H1 (cell line): ENCODE measurements around the gene FOXC1. TPM values are rescaled to one million over a fixed set of nuclear protein-coding genes. Genes with fewer than 3 reads are reported as not detected.
A peak's percentile ranks its signal among the peaks of the same experiment; 100 is the strongest.

Experiments
- CTCF ChIA-PET: fragments of 300-600 bp; sonication (Branson Sonifier 250); formaldehyde crosslinking; loops from one replicate; lab custom pipeline; 2021; ENCODE audit not compliant: partially characterized antibody; lab: Charles Lee
- POLR2A ChIA-PET: fragments of 300-600 bp; sonication (Branson Sonifier 250); formaldehyde crosslinking; loops from one replicate; lab custom pipeline; 2021; ENCODE audit warnings: inconsistent platforms; ENCODE audit not compliant: partially characterized antibody; lab: Charles Lee
- DNase-seq, 2 experiments: peaks; one replicate each; pipeline versions ENCODE4 v3.0.0 to v3.0.0-alpha.2; 2010 to 2022; ENCODE audit warnings: low spot score in 2 of 2, low read depth in 1 of 2, mixed read lengths in 1 of 2
- FAIRE-seq: peaks from 2 replicates; lab custom pipeline; 2011; peaks lifted over from hg19 to GRCh38; lab: Jason Lieb, UNC
- H2AFZ ChIP-seq: 2 replicates; pipeline ENCODE4 v1.8.1; 2012; ENCODE audit warnings: low read length, inconsistent platforms
- H2AK5ac ChIP-seq: 2 replicates; pipeline ENCODE4 v1.6.1; 2013; ENCODE audit warnings: low read depth, low read length
- H2BK120ac ChIP-seq: replicated peaks from 2 replicates; pipeline ENCODE3; 2013; ENCODE audit warnings: low read depth, low read length, inconsistent platforms
- H2BK12ac ChIP-seq: 2 replicates; pipeline ENCODE4 v1.6.1; 2013; ENCODE audit warnings: low read depth, low read length
- H2BK15ac ChIP-seq: 2 replicates; pipeline ENCODE4 v1.6.1; 2013; ENCODE audit warnings: low read length
- H2BK20ac ChIP-seq: 2 replicates; pipeline ENCODE4 v1.6.1; 2013; ENCODE audit warnings: low read length
- H2BK5ac ChIP-seq: 2 replicates; pipeline ENCODE4 v1.6.1; 2013; ENCODE audit warnings: low read depth, low read length
- H3K14ac ChIP-seq: 2 replicates; pipeline ENCODE4 v1.6.1; 2013; ENCODE audit warnings: inconsistent platforms; ENCODE audit not compliant: insufficient read length
- H3K18ac ChIP-seq: 2 replicates; pipeline ENCODE4 v1.6.1; 2013; ENCODE audit warnings: low read length; ENCODE audit errors: extremely low read depth
- H3K23ac ChIP-seq: 2 replicates; pipeline ENCODE4 v1.6.1; 2013; ENCODE audit warnings: inconsistent platforms; ENCODE audit not compliant: insufficient read length
- H3K23me2 ChIP-seq: 2 replicates; pipeline ENCODE4 v1.6.1; 2013; ENCODE audit warnings: low read depth, low read length
- H3K27ac ChIP-seq: 2 replicates; pipeline ENCODE4 v1.6.1; 2011; ENCODE audit warnings: low read depth, low read length, inconsistent platforms
- H3K27me3 ChIP-seq, 4 experiments: replicated peaks in 1 of 4; 1 replicate in 1 of 4; 2 replicates in 3 of 4; pipeline versions ENCODE4 v1.6.1 to v1.8.1; 2011 to 2013; ENCODE audit warnings: low read length in 3 of 4, mild to moderate bottlenecking in 3 of 4, inconsistent platforms in 2 of 4, mixed read lengths in 2 of 4, moderate library complexity in 1 of 4; ENCODE audit not compliant: control insufficient read depth in 3 of 4, insufficient read depth in 3 of 4; ENCODE audit errors: extremely low read depth in 1 of 4
- H3K36me3 ChIP-seq, 4 experiments: 2 replicates each; pipeline versions ENCODE4 v1.6.1 to v1.8.1; 2011 to 2013; ENCODE audit warnings: mild to moderate bottlenecking in 4 of 4, low read length in 3 of 4, moderate library complexity in 2 of 4, control low read depth in 1 of 4, inconsistent platforms in 1 of 4; ENCODE audit not compliant: insufficient read depth in 4 of 4, control insufficient read depth in 2 of 4
- H3K4ac ChIP-seq: replicated peaks from 2 replicates; pipeline ENCODE3; 2013; ENCODE audit warnings: low read length, low read depth, mixed read lengths, inconsistent platforms; ENCODE audit not compliant: insufficient read length
- H3K4me1 ChIP-seq, 4 experiments: replicated peaks in 1 of 4; 1 replicate in 1 of 4; 2 replicates in 3 of 4; pipeline versions ENCODE4 v1.6.1 to v1.8.1; 2011 to 2013; ENCODE audit warnings: low read length in 3 of 4, inconsistent platforms in 2 of 4, mixed read lengths in 1 of 4; ENCODE audit not compliant: insufficient read depth in 4 of 4, control insufficient read depth in 3 of 4
- H3K4me2 ChIP-seq, 2 experiments: 2 replicates each; pipeline versions ENCODE4 v1.6.1 to v1.8.1; 2011 to 2013; ENCODE audit warnings: low read depth in 2 of 2, low read length in 2 of 2, control low read depth in 1 of 2, inconsistent platforms in 1 of 2, mild to moderate bottlenecking in 1 of 2; ENCODE audit not compliant: insufficient read depth in 1 of 2
- H3K4me3 ChIP-seq, 4 experiments: fragments of 200-600, 300-600 bp in 1 of 4; sonication (generic), shearing (Covaris generic), sonication (Bioruptor Twin) in 1 of 4; 2 replicates each; pipeline versions ENCODE4 v1.5.1 to v1.8.1; 2011 to 2016; ENCODE audit warnings: low read length in 4 of 4, low read depth in 3 of 4, control low read depth in 2 of 4, inconsistent platforms in 2 of 4, mild to moderate bottlenecking in 2 of 4, mixed read lengths in 1 of 4, moderate library complexity in 1 of 4; ENCODE audit not compliant: insufficient read depth in 2 of 4; ENCODE audit errors: extremely low read depth in 1 of 4
- H3K56ac ChIP-seq: replicated peaks from 2 replicates; pipeline ENCODE3; 2013; ENCODE audit warnings: low read depth, mild to moderate bottlenecking, mixed read lengths, low read length, inconsistent platforms; ENCODE audit not compliant: insufficient read length
- H3K79me1 ChIP-seq: 2 replicates; pipeline ENCODE4 v1.6.1; 2013; ENCODE audit warnings: low read depth, low read length, control low read depth
- H3K79me2 ChIP-seq, 2 experiments: 2 replicates each; pipeline versions ENCODE4 v1.6.1 to v1.8.1; 2012 to 2013; ENCODE audit warnings: low read length in 2 of 2, mild to moderate bottlenecking in 2 of 2, inconsistent platforms in 1 of 2; ENCODE audit not compliant: insufficient read depth in 2 of 2, control insufficient read depth in 1 of 2
- H3K9ac ChIP-seq, 4 experiments: replicated peaks in 1 of 4; 1 replicate in 1 of 4; 2 replicates in 3 of 4; pipeline versions ENCODE4 v1.6.1 to v1.8.1; 2011 to 2013; ENCODE audit warnings: low read depth in 3 of 4, low read length in 3 of 4, control low read depth in 2 of 4, mild to moderate bottlenecking in 2 of 4, moderate library complexity in 2 of 4, inconsistent platforms in 1 of 4; ENCODE audit errors: extremely low read depth in 1 of 4
- H3K9me3 ChIP-seq, 2 experiments: 2 replicates each; pipeline versions ENCODE4 v1.6.1 to v1.8.1; 2012 to 2013; ENCODE audit warnings: mild to moderate bottlenecking in 2 of 2, moderate library complexity in 2 of 2, control low read depth in 1 of 2, inconsistent platforms in 1 of 2, low read depth in 1 of 2, low read length in 1 of 2, mixed read lengths in 1 of 2; ENCODE audit not compliant: insufficient read depth in 2 of 2
- H4K20me1 ChIP-seq, 2 experiments: replicated peaks in 1 of 2; 2 replicates each; pipeline versions ENCODE3 to v1.8.1; 2011 to 2013; ENCODE audit warnings: inconsistent platforms in 2 of 2, low read length in 2 of 2, mild to moderate bottlenecking in 1 of 2; ENCODE audit not compliant: insufficient read depth in 2 of 2, control insufficient read depth in 1 of 2
- H4K5ac ChIP-seq: 2 replicates; pipeline ENCODE4 v1.6.1; 2013; ENCODE audit warnings: low read length, low read depth, mixed read lengths, inconsistent platforms; ENCODE audit not compliant: insufficient read length
- H4K8ac ChIP-seq: 2 replicates; pipeline ENCODE4 v1.8.0; 2013; ENCODE audit warnings: mild to moderate bottlenecking, moderate library complexity, low read length, inconsistent platforms; ENCODE audit not compliant: insufficient read depth; ENCODE audit errors: extremely low read depth
- H4K91ac ChIP-seq: replicated peaks from 2 replicates; pipeline ENCODE3; 2013; ENCODE audit warnings: low read length, mixed read lengths, inconsistent platforms; ENCODE audit not compliant: insufficient read length
- BRCA1 ChIP-seq: IDR thresholded peaks from 2 replicates; pipeline ENCODE4 v1.6.1; 2012; ENCODE audit warnings: low read depth, low read length, improper control_type of control experiment
- CHD2 ChIP-seq: IDR thresholded peaks from 2 replicates; pipeline ENCODE4 v1.6.1; 2012; ENCODE audit warnings: low read length, improper control_type of control experiment
- EGR1 ChIP-seq: IDR thresholded peaks from 2 replicates; pipeline ENCODE4 v1.6.1; 2011; ENCODE audit warnings: low read depth, low read length, borderline replicate concordance
- JUND ChIP-seq: IDR thresholded peaks from 2 replicates; pipeline ENCODE4 v1.6.1; 2011; ENCODE audit warnings: mild to moderate bottlenecking, improper control_type of control experiment, low read length
- KDM1A ChIP-seq: fragments of 200-600, 300-600 bp; sonication (generic); IDR thresholded peaks from 2 replicates; pipeline ENCODE4 v1.7.1; 2016; ENCODE audit warnings: mild to moderate bottlenecking, low read length, borderline replicate concordance
- RAD21 ChIP-seq, 2 experiments: IDR thresholded peaks in 1 of 2; conservative IDR thresholded peaks in 1 of 2; 2 replicates each; pipeline ENCODE4 v1.6.1; 2011; ENCODE audit warnings: low read depth in 2 of 2, low read length in 2 of 2, improper control_type of control experiment in 1 of 2, inconsistent platforms in 1 of 2, mild to moderate bottlenecking in 1 of 2, moderate library complexity in 1 of 2
- SP2 ChIP-seq: IDR thresholded peaks from 2 replicates; pipeline ENCODE4 v1.6.1; 2012; ENCODE audit warnings: mild to moderate bottlenecking, low read length, inconsistent platforms
- SRF ChIP-seq: IDR thresholded peaks from 2 replicates; pipeline ENCODE4 v1.6.1; 2011; ENCODE audit warnings: mild to moderate bottlenecking, low read depth, low read length, moderate library complexity
- TCF12 ChIP-seq: IDR thresholded peaks from 2 replicates; pipeline ENCODE4 v1.6.1; 2011; ENCODE audit warnings: low read depth, mild to moderate bottlenecking, low read length
- WGBS, 2 experiments: shearing (Covaris generic) in 1 of 2; methylation state at CpG; one replicate each; pipeline versions ENCODE4 v1.1.6 to v1.1.7; 2013 to 2015; ENCODE audit warnings: low lambda C conversion rate in 2 of 2, mixed read lengths in 2 of 2, inconsistent platforms in 1 of 2, low coverage in 1 of 2, missing lambda C conversion rate in 1 of 2; ENCODE audit not compliant: insufficient replicate concordance in 2 of 2, insufficient coverage in 1 of 2, insufficient read length in 1 of 2; ENCODE audit errors: extremely low coverage in 1 of 2, missing lambda C conversion rate in 1 of 2; 5-methylcytosine and 5-hydroxymethylcytosine counted together
- polyA plus RNA-seq, 7 experiments: library from polyadenylated mRNA; depleted of rRNA in 3 of 7; stranded (reverse) in 5 of 7; unstranded in 2 of 7; fragments of >200 nt in 5 of 7; fragments of 200-250 nt in 2 of 7; gene quantifications; 1 replicate in 5 of 7; 2 replicates in 1 of 7; 4 replicates in 1 of 7; pipeline versions ENCODE4 v1.2.1 to v1.2.3, GENCODE V29; 2011 to 2013; ENCODE audit warnings: missing spikeins in 2 of 7, mixed read lengths in 2 of 7
- total RNA-seq: library from RNA; stranded (reverse); fragmentation: NEBNext Ultra II Directional; extraction: Animal tissue kit (Norgen Biotek cat#: 25700); gene quantifications from 2 replicates; pipeline ENCODE4 v1.2.1, GENCODE V29; 2021
- TF ChIP-seq, protein P1 (sequence below): IDR thresholded peaks from 2 replicates; pipeline ENCODE4 v1.6.1; 2011; ENCODE audit warnings: low read length, improper control_type of control experiment

The FOXC1 gene
- total and polyA plus RNA-seq, 2 of the 8 experiments (the other 6 are each of a cell fraction or from before 2014, with no cell fraction given), result 0.22 TPM; not detected in 1

GRCh38 chr6:1619673-1620503, 10.2 kb downstream of the FOXC1 start:
- ChIA-PET CTCF (interaction anchor here (0.5 to 2.6 kb wide), 5 partner anchors 8 to 35 kb away, joined by 3 to 13 read pairs (median 4); no protein-coding TSS in a partner anchor), POLR2A (interaction anchor here (1.6 to 3.4 kb wide), 2 partner anchors 8 to 12 kb away, joined by 7 to 13 read pairs; no protein-coding TSS in a partner anchor)
- Histone ChIP-seq H3K23ac (no peak overlapping the region), H3K9me3 (no peaks in the 10 kb centered on the region; a peak in 1 of 4 replicates), H3K79me1 (no peaks in the 10 kb centered on the region), H3K27me3 (peaks cover 98 to 100% (median 100%) of the 10 kb centered on the region in 4 experiments), H2AK5ac (no peak overlapping the region), H2BK5ac (no peak overlapping the region), H3K36me3 (peaks cover 0 to 11% (median 0%) of the 10 kb centered on the region in 4 experiments; a peak in 1 of 8 replicates), H3K56ac (no peak overlapping the region), H4K8ac (peak overlapping the region; percentile 54; the same call in 1 of the 2 replicates), H4K5ac (no peak overlapping the region), H3K23me2 (peaks cover 9% of the 10 kb centered on the region; the same call in 1 of the 2 replicates), H2BK15ac (no peak overlapping the region), H2AFZ (no peak overlapping the region), H2BK12ac (no peak overlapping the region), H3K14ac (no peak overlapping the region), H2BK120ac (no peak overlapping the region), H3K4me2 (peak overlapping the region; percentile 59 to 87), H3K4me3 (peak overlapping the region; percentile 22 to 57 (median 28); a peak in 7 of 8 replicates), H2BK20ac (no peak overlapping the region), H3K4ac (no peak overlapping the region), H3K79me2 (no peaks in the 10 kb centered on the region), H4K20me1 (peaks cover 37 to 48% of the 10 kb centered on the region in 2 experiments), H3K9ac (no peak overlapping the region), H3K4me1 (peaks cover 0 to 26% (median 18%) of the 10 kb centered on the region in 4 experiments; a peak in 6 of 7 replicates), H4K91ac (peak overlapping the region; percentile 81), H3K18ac (peak overlapping the region; percentile 71; the same call in 1 of the 2 replicates), H3K27ac (no peak overlapping the region)
- FAIRE-seq (no peak), DNase-seq (peak in 1 of 2 experiments; percentile 83)
- WGBS, 2 experiments, result 2% methylated on average over 61 of the region's 83 CpGs; no CpG with 5 or more reads in 1 of the 2 experiments
- no peak for TF ChIP-seq SP2
- TF ChIP-seq EGR1, result peak; percentile 80; the same call in 1 of the 2 replicates
- TF ChIP-seq CHD2, result no peak
- no peak for TF ChIP-seq SRF
- no peak for TF ChIP-seq TCF12
- TF ChIP-seq KDM1A, result no peak
- TF ChIP-seq JUND, result no peak
- TF ChIP-seq, protein P1, sequence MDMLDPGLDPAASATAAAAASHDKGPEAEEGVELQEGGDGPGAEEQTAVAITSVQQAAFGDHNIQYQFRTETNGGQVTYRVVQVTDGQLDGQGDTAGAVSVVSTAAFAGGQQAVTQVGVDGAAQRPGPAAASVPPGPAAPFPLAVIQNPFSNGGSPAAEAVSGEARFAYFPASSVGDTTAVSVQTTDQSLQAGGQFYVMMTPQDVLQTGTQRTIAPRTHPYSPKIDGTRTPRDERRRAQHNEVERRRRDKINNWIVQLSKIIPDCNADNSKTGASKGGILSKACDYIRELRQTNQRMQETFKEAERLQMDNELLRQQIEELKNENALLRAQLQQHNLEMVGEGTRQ, result no peak
- TF ChIP-seq RAD21 (IDR thresholded peaks at IDR 0.05 in 1 of 2, conservative IDR thresholded peaks at IDR 0.05 in 1 of 2; ENCODE audit: low read depth in 2 of 2, low read length in 2 of 2), result no peak
- no peak for TF ChIP-seq BRCA1
